ENCODE results near the gene ETS1.

ETS1 gene

DNA sequence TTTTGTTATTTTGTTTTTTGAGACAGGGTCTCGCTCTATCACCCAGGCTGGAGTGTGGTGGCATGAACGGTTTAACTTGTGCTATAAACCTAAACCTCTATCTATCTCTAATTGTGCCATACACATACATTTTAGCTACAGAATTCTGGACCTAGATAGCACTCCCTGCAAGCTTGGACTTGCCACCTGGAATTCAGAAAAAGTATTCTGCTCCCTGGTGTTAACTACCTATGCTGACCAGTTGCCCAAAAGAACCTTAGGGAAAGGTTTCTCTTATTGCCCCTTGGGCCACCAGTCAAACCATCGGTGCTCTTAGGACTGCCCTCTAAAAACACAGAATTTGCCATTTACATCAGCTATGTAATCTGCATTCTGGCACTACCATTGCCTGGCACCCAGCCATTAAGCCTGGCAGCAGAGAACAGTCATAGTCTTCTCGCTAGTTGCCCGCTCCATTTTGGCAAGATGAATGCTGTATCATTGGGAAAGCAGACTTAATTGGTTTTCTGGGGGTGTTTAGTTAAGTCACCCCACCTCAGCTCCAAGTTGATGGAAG, 55.3 kb downstream of the ETS1 start:
- no peak for TF ChIP-seq CTCF (IDR thresholded peaks at IDR 0.05; ENCODE audit: low read depth, low read length, missing control alignments)
- no peak for DNase-seq (ENCODE audit: low read depth)
- in situ Hi-C loops (cut with HindIII; ENCODE audit: low sequenced_read_pairs), result no loop called here

GRCh38 chr11:128531588-128531987, 55.8 kb downstream of the ETS1 start:
- in situ Hi-C loops (cut with HindIII; ENCODE audit: low sequenced_read_pairs), result no loop called here
- TF ChIP-seq CTCF (IDR thresholded peaks at IDR 0.05; ENCODE audit: low read depth, low read length, missing control alignments), result no peak
- DNase-seq (ENCODE audit: low read depth), result no peak
- H3K4me3 ChIP-seq (ENCODE audit: low read depth, low read length), result no peak overlapping the region

More for the DNA sequence above, 55.3 kb downstream of the ETS1 start:
- H3K4me3 ChIP-seq (ENCODE audit: low read depth, low read length), result no peak overlapping the region

- in situ Hi-C loops (cut with HindIII; ENCODE audit: low sequenced_read_pairs), result no loop called here
- TF ChIP-seq CTCF (IDR thresholded peaks at IDR 0.05; ENCODE audit: low read depth, low read length, missing control alignments), result no peak
- peak; percentile 65 for DNase-seq (ENCODE audit: low read depth)
- no peak overlapping the region for H3K4me3 ChIP-seq (ENCODE audit: low read depth, low read length)
These were observed 57.0 kb downstream of the ETS1 start for GRCh38 chr11:128530118-128531074.

DNA sequence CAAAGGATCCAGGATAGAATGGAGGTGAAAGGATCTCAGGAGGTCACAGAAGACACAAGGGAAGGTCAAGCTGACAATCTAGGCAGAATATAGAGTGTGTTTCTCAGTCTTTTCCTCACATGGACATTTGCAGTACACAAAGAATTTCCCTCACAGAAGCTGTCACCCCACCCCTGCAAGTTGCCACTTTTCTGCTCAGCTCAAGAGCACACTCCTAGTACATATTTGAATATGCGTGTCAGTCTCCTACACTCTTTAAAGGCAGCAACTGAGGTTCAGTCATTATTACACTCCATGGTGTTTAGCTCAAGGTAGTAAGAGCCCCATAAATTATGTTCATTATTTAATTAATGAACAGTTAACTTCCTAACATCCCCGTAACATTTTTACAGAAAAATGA, 59.1 kb downstream of the ETS1 start:
- DNase-seq (ENCODE audit: low read depth), result no peak
- no peak overlapping the region for H3K4me3 ChIP-seq (ENCODE audit: low read depth, low read length)
- TF ChIP-seq CTCF (IDR thresholded peaks at IDR 0.05; ENCODE audit: low read depth, low read length, missing control alignments), result no peak
- in situ Hi-C loops (cut with HindIII; ENCODE audit: low sequenced_read_pairs), result loop anchor here (5.0 to 10.0 kb wide), 2 partner anchors 81 to 343 kb away; no protein-coding TSS in a partner anchor

DNA sequence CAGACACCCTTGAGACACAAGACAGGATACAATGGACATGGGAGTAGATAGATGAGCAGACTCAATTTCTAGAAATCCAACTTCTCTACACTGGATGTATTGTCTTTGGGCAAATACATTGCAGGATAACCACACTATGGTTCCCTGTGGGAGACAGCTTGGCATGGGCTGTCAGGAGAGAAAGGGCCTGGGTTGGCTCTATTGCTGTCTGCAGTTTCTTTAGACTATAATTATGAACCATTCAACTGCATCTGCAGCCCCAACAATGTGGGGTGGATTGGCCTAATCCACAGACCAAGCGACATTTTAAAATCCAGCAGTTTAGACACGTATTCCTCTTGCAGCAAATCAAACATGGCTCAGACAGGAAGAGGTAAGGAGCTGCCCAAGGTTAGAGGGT, 60.3 kb downstream of the ETS1 start:
- no peak overlapping the region for H3K4me3 ChIP-seq (ENCODE audit: low read depth, low read length)
- no peak for DNase-seq (ENCODE audit: low read depth)
- no peak for TF ChIP-seq CTCF (IDR thresholded peaks at IDR 0.05; ENCODE audit: low read depth, low read length, missing control alignments)
- in situ Hi-C loops (cut with HindIII; ENCODE audit: low sequenced_read_pairs), result loop anchor here (5.0 to 10.0 kb wide), 2 partner anchors 80 to 342 kb away; no protein-coding TSS in a partner anchor

GRCh38 chr11:128525411-128526243, 61.7 kb downstream of the ETS1 start:
- H3K4me3 ChIP-seq (ENCODE audit: low read depth, low read length), result no peak overlapping the region
- no peak for TF ChIP-seq CTCF (IDR thresholded peaks at IDR 0.05; ENCODE audit: low read depth, low read length, missing control alignments)
- peak; percentile 52 for DNase-seq (ENCODE audit: low read depth)
- in situ Hi-C loops (cut with HindIII; ENCODE audit: low sequenced_read_pairs), result loop anchor here (5.0 to 10.0 kb wide), 2 partner anchors 78 to 341 kb away; no protein-coding TSS in a partner anchor
